GM11168 (cell line): ENCODE measurements around the gene BBIP1.

ENCODE experiments used
- in situ Hi-C: fragments of 300-500 bp; cut with MboI; formaldehyde crosslinking; loops from one replicate; pipeline ENCODE4 v1.12.0; 2022; ENCODE audit warnings: low sequenced_read_pairs; ENCODE audit not compliant: unreplicated experiment

Gene BBIP1

GRCh38 chr10:110892602-110893288, 26.2 kb downstream of the BBIP1 start:
- in situ Hi-C loops: loop anchor here (25.0 kb wide), 1 partner anchor 280 kb away; no protein-coding TSS in a partner anchor

- in situ Hi-C loops: loop anchor here (25.0 kb wide), 1 partner anchor 275 kb away; no protein-coding TSS in a partner anchor
These were observed 31.4 kb downstream of the BBIP1 start for GRCh38 chr10:110887560-110887959.

GRCh38 chr10:110885932-110886674, 32.9 kb downstream of the BBIP1 start:
- in situ Hi-C loops: loop anchor here (25.0 kb wide), 1 partner anchor 274 kb away; no protein-coding TSS in a partner anchor

GRCh38 chr10:110883924-110884323, 35.1 kb downstream of the BBIP1 start:
- in situ Hi-C loops: loop anchor here (25.0 kb wide), 1 partner anchor 272 kb away; no protein-coding TSS in a partner anchor

GRCh38 chr10:110881905-110882304, 37.1 kb downstream of the BBIP1 start:
- in situ Hi-C loops: loop anchor here (25.0 kb wide), 1 partner anchor 270 kb away; no protein-coding TSS in a partner anchor

GRCh38 chr10:110881247-110881646, 37.7 kb downstream of the BBIP1 start:
- in situ Hi-C loops: loop anchor here (25.0 kb wide), 1 partner anchor 269 kb away; no protein-coding TSS in a partner anchor

GRCh38 chr10:110880012-110880411, 39.0 kb downstream of the BBIP1 start:
- in situ Hi-C loops: loop anchor here (25.0 kb wide), 1 partner anchor 268 kb away; no protein-coding TSS in a partner anchor

GRCh38 chr10:110876788-110877187, 42.2 kb downstream of the BBIP1 start:
- in situ Hi-C loops: loop anchor here (25.0 kb wide), 1 partner anchor 264 kb away; no protein-coding TSS in a partner anchor

GRCh38 chr10:110876000-110876399, 43.0 kb downstream of the BBIP1 start:
- in situ Hi-C loops: loop anchor here (25.0 kb wide), 1 partner anchor 264 kb away; no protein-coding TSS in a partner anchor

GRCh38 chr10:110873951-110874350, 45.0 kb downstream of the BBIP1 start:
- in situ Hi-C loops: loop anchor here (5.0 kb wide), 1 partner anchor 67 kb away; no protein-coding TSS in a partner anchor

- in situ Hi-C loops: loop anchor here (5.0 kb wide), 1 partner anchor 66 kb away; no protein-coding TSS in a partner anchor
These were observed 45.7 kb downstream of the BBIP1 start for GRCh38 chr10:110872984-110873923.

GRCh38 chr10:110872145-110872983, 46.6 kb downstream of the BBIP1 start:
- in situ Hi-C loops: loop anchor here (5.0 kb wide), 1 partner anchor 65 kb away; no protein-coding TSS in a partner anchor

GRCh38 chr10:110871298-110872084, 47.5 kb downstream of the BBIP1 start, which contains the start of gene PDCD4:
Gene PDCD4, plus strand, starts transcription at chr10:110871928. Its CDS starts 4,100 bp downstream, at chr10:110876028.
- in situ Hi-C loops: loop anchor here (5.0 kb wide), 1 partner anchor 64 kb away; no protein-coding TSS in a partner anchor

- in situ Hi-C loops: loop anchor here (5.0 kb wide), 1 partner anchor 64 kb away; no protein-coding TSS in a partner anchor
These were observed 48.1 kb downstream of the BBIP1 start for GRCh38 chr10:110870823-110871297.

- in situ Hi-C loops: no loop called here
These were observed 50.0 kb downstream of the BBIP1 start for GRCh38 chr10:110868981-110869380.

- in situ Hi-C loops: no loop called here
These were observed 51.0 kb downstream of the BBIP1 start for GRCh38 chr10:110867807-110868465.
